Medulla oblongata (tissue), 1 donor: ENCODE results near the gene BEAN1.
"Not testable (repeated sequence)": the region's sequence is repeated elsewhere in the genome, so short reads cannot be mapped to it uniquely, and the experiment has no call there.

Experiments
- DNase-seq: peaks from one replicate; pipeline ENCODE4 v3.0.0-alpha.2; 2015; ENCODE audit errors: extremely low spot score

Gene BEAN1

DNA sequence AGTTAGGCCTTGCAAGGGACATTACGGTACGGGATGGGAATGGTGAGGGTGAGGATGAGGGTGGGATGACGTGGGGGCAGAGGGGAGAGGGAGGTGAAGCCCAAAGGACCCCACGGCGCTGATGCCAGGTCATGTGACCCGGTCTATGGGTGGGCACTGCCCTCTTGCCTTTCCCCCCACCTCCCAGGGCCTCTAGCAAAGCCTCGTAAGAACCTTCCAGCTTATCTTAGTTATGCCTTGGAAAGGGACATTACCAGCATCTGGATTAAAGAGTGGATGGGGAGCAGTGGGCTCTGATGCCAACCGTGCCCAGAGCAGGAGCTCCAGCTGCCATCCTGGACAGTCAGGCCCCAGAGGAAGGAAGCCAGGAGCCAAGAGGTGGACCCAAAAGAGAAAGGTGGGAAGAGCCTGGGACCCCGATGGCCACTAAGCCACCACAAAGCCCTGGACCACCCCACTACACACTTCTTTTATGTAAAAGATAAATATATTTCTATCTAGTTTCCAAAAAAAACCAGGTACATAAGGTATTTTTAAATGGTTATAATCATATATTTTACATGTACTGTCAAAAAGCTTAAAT is 81.9 kb downstream of the BEAN1 start:
- no peak for DNase-seq

DNA sequence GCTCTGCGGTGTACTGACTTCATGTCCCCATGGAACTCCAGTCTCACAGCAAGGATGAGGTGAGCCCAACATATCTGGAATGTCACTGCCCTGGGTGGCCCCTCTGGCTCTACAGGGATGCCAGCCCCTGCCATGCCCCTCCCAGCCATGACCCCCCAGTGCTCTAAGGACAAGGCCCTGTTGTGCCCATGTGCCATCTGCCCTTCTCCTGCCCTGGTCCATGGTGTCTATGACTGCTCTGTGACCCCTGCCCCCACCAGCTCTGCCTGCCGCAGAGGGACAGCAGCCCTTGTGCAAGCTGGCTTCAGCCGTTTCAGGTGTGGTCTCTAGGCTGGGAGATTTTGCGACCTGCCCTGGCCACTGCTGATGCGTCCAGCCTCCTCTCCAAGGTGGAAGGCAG is 82.5 kb downstream of the BEAN1 start:
- no peak for DNase-seq

DNA sequence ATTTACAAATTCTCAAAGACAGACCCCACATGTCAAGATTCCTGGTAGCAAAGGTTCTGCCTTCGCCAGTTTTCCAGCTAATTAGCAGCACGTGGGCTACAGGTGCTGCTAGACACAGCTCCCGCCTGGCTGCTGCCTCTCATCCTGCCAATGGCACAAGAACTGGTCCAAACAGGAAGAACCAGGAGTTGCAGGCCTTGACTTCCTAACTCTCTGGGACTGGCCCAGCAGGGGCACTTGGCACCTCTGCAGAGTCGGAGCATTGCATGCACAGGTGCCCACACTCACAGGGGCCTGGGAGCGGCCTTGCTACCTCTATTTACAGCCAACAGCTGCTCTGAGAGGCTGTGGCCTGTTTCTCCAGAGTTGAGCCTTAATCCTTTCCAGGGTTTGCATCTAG is 83.2 kb downstream of the BEAN1 start:
- no peak for DNase-seq

DNA sequence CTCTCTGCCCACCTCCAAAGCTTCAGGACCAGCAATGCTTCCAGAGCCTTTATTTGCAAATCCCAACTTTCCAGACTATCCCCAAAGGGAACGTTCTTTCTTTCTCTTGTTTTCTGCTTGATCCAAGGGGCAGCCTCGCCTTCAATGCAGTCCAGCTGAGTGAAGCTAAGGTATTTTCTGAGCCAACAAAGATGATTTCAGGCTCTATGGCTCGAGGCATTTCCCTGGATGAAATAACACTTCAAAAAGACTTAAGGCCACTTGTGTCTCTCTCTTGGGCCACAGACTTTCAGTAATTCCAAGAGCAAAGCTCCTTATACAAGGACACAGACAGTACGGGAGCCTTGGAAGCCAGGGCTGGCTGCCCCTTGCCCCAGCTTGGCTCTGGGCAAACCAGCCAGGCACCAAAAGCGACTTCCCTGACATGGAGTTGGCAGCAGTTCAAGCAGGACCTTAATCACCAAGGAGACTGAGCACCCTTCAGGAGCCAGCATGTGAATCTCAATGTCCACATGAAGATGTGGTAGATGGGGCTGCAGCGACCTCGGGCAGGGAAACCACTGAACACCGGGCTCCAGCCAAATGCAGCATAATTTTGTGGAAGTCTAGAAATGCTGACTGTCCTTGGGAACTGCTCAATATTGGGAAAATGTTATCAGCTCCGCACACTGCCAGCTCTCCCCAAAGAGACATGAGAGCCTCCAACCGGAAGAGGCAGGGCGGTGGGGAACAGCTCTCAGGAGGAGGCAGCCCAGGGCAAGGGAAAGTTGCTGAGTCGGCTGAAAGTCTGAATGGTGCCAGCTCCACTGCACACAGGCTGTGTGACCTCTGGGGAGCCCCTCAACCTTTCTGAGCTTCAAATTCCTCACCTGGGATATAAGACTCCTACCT is 83.9 kb downstream of the BEAN1 start:
- peak; percentile 49 for DNase-seq

DNA sequence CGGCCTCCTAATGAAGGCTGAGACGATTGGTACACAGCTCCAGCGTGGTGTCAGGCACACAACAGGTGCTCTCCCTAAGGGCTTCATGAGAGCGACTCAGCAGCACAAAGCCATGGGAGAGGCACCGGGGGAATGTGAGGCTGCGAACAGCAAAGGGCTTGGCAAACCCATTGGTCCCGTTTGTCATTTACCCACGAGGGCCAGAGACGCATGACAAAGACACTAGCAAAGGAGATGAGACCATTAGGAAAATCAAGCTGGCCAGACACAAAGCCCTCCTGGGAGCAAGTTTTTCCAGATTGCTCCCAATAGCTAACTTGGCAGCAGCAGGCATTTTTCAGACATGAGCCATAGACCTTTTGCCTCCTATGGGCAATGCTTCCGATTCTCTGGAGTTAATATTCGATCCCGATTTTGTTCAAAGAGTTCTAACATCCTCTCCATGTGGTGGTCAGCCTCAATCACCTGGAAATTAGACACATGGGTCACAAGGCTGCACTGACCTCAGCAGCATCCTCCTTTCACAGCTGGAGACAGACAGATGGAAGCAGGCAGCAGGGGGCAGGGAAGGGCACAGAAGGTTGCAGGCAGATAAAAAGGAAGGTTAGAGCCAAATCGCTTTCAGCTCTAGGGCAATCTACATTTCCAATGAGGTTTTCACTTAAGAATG is 84.6 kb downstream of the BEAN1 start:
- no peak for DNase-seq

DNA sequence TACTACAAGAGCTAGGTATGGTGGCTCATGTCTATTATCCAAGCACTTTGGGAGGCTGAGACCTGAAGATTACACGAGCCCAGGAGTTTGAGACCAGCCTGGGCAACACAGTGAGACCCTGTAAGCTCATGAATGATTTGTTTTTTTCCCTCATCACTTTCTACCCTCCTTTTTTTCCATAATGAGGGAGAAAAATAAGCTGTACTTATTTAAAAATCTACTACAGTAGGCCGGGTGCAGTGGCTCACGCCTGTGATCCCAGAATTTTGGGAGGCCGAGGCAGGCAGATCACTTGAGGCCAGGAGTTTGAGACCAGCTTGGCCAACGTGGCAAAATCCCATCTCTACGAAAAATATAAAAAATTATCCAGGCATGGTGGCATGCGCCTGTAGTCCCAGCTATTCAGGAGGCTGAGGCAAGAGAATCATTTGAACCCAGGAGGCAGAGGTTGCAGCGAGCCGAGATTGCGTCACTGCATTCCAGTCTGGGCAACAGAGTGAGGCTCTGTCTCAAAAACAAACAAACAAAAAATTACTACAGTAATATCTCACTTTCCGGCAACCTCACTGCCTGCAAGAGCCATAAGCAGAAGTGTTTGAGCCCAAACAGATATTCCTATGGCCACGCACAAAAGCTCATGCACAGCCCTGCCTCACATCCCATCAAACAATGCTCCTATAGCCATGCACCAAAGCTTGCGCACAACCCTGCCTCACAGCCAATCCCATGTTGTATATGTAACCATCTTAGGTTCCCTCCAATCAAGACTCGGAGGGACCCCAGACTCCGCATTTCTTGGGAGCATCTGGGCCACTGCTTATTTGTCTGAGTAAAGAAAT is 85.4 kb downstream of the BEAN1 start:
- no peak for DNase-seq

DNA sequence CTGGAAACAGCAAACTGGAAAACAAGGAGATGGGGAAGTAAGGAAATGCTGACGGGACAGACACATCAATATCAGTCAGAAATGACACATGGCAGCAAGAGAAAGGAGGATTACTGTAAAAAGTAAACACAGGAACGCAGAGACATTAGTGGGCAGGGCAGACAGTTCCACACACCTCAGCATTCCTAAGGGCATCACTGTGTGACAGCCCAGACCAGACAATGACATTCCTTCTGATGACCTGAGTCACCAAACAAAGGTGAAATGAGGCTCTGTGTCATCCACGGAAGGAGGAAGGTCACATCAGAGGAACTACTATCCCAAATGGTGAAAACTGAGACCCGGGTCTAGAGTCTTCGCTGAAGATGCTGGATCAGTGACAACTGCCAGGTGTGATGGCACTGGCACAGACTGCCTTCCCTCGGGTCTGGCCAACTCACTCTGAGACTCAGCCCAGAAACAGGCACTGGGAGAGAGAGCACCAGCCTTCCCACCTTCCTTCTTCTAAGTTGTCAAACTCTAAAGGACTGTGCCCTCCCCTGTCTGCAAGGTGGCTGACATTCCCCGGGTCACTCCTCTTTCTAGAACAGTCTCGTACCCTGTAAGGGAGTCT is 86.1 kb downstream of the BEAN1 start:
- no peak for DNase-seq

DNA sequence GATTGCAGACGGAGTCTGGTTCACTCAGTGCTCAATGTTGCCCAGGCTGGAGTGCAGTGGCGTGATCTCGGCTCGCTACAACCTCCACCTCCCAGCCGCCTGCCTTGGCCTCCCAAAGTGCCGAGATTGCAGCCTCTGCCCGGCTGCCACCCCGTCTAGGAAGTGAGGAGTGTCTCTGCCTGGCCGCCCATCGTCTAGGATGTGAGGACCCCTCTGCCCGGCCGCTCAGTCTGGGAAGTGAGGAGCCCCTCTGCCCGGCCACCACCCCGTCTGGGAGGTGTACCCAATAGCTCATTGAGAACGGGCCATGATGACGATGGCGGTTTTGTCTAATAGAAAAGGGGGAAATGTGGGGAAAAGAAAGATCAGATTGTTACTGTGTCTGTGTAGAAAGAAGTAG is 87.3 kb downstream of the BEAN1 start:
- DNase-seq = not testable (repeated sequence)

DNA sequence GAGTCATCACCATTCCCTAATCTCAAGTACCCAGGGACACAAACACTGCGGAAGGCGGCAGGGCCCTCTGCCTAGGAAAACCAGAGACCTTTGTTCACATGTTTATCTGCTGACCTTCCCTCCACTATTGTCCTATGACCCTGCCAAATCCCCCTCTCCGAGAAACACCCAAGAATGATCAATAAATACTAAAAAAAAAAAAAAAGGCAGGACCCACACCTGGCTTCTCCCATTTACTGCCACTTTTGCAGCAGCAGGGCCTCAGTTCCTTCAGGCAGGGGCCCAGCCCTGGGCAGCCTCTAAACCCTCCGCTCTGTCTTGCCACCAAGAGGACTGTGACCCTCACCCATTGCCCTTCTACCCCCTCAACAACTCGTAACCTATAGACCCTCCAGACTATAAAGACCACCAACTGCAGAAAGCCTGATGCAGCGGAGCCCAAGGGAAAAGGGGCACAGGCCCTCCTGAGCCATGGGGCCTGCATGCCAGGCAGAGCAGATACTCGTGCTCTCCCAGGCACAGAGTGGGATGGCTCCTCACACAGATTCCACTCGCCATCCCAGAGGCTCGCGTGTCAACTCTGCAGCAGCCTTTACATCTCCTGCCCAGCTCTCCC is 88.0 kb downstream of the BEAN1 start:
- DNase-seq = not testable (repeated sequence)

DNA sequence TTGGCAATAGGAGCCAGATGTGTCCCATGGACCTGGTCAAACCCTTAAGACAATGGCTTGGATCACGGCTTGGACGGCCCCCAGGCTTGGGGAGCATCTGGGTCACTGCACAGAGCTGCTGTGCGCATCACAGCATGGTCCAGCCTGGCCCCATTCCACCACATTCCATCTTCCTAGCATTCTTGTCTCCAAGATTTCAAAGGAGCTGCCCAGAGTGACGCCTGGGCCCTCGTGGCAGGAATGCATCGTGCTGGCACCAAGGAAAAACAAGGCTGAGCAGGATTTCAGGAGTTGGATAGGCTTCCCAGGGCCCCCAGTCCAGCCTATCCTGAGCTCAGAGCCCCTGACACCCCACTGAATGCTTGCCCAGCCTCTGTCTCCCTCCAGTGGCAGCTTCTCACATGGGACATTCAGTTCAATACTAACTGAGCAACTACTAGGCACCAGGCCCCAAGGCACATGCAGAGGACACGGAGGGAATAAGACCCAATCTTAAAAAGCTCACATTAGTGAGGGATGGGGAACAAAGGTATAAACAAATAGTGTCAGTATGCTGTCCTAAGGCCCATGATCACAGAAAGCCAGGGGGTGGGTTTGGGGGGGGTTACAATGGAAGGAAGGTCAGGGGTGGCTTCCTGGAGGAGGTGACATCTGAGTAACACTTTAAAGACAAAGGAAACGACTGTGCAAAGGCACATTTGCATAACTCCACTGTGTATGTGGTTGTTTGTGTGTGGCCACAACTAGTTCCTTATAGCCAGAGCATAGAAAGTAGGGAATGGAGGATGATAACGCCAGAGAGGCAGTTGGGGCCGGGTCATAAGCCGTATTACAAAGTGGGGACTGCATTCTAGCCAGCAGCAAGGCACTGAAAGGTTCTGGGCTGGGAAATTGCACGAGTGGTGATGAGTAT is 88.8 kb downstream of the BEAN1 start:
- peak; percentile 70 for DNase-seq

DNA sequence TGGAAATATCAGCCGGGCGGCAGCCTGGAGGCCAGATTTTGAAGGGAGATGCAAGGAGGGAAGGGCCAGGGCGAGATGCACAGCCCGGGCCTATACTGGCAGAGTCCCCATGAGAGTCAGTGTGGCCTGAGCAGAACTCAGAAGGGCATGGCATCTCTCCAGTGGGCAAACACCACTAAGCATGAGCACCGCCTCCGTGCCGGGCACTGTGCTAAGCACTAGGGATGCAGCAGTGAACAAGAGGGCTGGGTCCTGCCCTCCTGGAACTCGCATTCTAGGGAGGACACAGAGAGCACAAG is 89.4 kb downstream of the BEAN1 start:
- no peak for DNase-seq

DNA sequence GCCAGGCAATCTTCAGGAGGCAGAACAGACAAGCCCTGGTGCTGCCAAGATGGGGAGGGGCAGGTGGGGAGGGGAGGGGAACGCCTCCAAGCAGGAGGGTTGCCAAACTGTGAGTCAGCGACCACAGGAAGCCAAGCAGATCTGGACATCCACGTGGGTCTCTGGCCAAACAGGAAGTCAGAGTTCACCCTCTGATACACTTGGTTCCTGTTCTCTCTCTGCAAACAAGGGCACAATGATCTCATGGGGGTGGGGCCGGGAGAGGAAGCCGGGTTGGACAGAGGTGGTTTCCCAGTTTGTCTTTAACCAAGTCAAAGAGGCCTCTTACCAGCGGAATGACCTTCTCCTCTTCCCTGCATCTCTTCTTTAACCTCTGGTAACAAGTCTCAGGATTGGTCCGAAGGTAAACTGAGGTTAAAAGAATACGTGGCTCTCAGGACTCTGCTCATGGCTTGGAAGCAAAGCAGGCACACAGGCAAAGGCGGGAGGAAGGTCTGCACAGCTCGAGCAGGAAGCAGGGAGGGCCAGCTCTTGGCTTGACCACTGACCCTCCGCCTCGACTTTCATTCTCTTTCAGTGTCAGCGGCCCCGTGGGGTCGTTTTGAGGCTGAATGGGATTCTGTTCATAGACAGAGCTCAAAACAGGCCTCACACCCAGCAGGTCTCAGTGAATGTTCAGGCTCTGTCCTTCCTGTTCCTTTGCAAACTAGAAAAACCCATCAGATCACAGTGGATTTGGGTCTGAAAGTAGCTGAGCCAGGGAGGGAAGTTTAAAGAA is 89.9 kb downstream of the BEAN1 start:
- DNase-seq = peak; percentile 97

DNA sequence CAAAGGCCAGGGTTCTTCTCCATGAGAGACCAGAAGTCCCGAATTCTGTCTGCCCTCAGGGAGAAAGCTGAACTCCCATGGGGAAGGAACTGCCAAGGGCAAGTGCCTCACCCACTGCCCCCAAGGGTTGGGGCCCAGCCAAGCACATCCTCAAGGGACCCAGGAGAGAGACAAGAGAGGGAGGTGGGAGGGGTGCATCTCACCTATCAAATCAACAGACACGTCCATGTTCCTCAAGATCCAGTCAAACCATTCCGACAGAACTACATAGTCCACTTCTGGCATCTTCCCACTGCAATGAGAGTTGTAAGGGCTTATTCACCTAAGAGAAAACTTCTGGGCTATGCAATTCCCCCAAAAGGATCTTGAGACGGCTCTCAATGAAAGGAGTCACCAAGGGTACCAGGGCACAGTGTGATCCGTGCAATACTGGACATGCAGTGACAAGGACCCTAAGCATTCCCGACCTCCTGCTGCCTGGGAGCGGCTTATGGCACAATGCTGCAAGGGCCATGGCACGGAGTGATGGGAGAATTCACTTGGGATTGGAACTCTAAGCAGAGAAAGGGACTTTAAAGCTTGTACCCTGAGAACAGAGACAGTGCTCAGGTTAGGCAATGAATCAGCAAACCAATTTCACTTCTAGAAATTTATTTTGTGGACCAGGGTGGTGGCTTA is 90.6 kb downstream of the BEAN1 start:
- DNase-seq = no peak

DNA sequence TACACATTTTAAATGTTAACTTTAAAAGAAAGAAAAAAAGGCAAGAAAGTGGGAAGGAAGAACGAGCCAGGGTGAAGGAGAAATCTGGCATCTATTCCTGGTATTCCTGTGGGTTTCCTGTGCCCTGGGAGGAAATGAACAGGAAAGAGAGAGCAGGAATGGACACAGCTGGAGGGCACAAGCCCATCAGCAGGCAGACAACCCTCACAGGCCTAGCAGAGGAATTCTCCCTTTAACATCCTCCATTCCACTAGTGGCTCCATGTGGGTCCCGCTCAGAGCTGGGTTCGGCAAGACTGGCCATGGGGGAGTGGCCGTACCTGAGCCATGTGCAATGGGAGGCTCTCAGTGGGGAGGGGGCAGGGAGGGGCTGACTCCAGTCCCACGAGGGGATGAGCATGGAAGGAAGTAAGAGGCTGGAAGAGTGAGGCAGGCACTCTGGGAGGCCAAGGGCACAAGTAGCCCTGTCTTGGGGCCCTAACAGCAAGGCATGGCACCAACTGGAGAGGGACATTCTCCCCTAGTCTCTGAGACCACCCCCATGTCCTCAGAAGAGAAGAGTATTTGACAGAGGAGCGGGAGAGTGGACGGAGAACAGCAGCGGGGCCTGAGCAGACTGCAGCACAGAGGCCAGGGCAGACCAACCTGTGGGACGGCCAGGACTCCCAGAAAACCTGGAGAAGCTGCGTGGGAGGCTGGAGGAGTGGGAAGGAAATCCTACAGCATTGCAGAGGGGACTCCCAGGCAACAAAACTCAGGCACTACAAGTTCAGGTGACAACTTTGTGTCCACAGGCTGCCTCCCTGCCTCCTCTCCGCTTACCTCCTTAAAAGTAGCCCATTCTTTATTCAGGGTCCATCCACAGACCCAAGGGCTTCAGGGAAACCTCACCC is 92.6 kb downstream of the BEAN1 start:
- DNase-seq = no peak

DNA sequence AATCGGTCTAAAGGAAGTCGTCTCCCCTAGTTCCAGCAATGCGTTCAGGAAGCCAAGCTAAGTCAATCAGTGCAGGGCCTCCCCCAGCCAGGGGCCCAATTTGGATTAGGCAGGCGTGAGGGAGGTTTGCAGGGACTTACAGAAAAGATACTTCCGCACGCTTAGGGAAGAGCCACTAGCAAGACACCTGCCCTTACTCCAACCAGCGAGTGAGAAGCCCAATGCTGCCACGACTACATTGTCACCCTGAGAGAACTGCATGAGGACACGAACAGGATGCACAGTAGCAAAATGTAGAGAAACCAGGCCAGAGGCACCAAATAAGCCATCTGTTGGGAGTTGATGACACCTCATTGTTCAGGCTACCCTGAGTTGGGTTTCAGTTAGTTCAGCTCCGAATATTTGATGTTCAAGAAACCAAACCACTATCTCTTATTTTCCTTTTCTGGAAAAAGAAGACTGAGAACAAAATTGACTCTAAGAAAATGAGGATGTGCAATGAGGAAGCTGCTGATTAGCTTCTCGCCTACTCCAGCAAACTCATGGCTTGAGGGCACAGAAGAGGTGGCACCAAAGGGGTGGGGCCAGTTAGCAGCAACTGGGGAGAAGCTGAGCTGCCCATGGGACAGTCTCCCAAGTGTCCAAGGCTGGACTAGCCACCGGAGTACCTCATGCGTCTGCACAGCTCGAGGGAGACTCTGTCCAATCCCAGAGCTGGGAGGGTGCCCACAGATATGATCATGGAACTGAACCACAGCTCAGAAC is 93.5 kb downstream of the BEAN1 start:
- peak; percentile 76 for DNase-seq

DNA sequence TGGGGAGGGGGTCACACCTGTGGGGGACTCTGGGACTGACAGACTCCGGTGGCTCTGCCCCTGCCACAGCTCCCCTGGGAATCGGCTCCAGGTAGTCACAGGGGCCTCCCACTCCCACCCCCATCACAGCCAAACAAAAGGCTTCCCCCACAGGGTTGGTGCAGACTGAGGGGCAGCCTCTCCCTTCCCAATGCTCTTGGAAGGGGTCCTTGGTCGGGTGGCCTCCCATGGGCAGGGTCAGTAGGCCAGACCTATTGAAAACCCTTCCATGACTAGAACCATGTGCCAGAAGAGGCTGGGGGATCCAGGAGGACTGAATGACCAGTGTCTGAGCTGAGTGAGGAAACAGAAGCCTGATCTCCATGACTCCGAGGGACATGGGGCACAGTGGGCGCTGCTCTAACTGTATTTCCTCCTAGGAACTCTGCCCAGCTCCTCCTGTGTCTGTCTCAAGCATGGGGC is 94.2 kb downstream of the BEAN1 start:
- no peak for DNase-seq
